ENCODE data around the gene TRAF3IP3. TPM values are rescaled to one million over a fixed set of nuclear protein-coding genes. Genes with fewer than 3 reads are reported as not detected.

The TRAF3IP3 gene
- total and polyA plus RNA-seq, 2 donors from 2014 or later = 3.6 to 16.4 TPM

GRCh38 chr1:209827384-209828262 lies 71.8 kb downstream of the TRAF3IP3 start, which contains the start of gene UTP25:
UTP25 (plus strand) TSS chr1:209827972; CDS start chr1:209828064, 92 bp downstream.
- peak; percentile 80 for TF ChIP-seq CTCF (IDR thresholded peaks at IDR 0.05; ENCODE audit: borderline replicate concordance, extremely low read depth, insufficient read depth)
- Histone ChIP-seq H3K27ac (ENCODE audit: low read depth in 2 of 2, low read length in 2 of 2) (peak within 1 kb of the TSS; percentile 46 to 62), H3K9ac (ENCODE audit: low read length in 3 of 3) (peak within 1 kb of the TSS in 2 of 3 donors; percentile 47 to 93), H3K9me3 (ENCODE audit: control insufficient read depth in 2 of 3, insufficient read depth in 1 of 3, low read length in 3 of 3) (no peaks in the 10 kb centered on the region), H3K4me1 (ENCODE audit: control insufficient read depth in 2 of 3, insufficient read depth in 2 of 3, low read depth in 1 of 3, low read length in 3 of 3) (peaks cover 0 to 5% (median 0%) of the 10 kb centered on the region in 3 donors), H3K36me3 (ENCODE audit: control insufficient read depth in 2 of 3, insufficient read depth in 3 of 3, low read length in 3 of 3) (peaks cover 2 to 8% (median 7%) of the 10 kb centered on the region in 3 donors), H3K4me3 (ENCODE audit: low read length in 3 of 3) (peak within 1 kb of the TSS; percentile 94 to 99 (median 98)), H3K27me3 (ENCODE audit: control insufficient read depth, insufficient read depth, low read length) (no peaks in the 10 kb centered on the region)
- intact Hi-C loops (cut with DNase I) = no loop called here
- DNase-seq = peak; percentile 94 to 98 (median 96)
- FAIRE-seq = no peak

GRCh38 chr1:209829716-209830115 lies 73.9 kb downstream of the TRAF3IP3 start:
- intact Hi-C loops (cut with DNase I) = no loop called here
- no peak for FAIRE-seq

GRCh38 chr1:209830722-209831121 lies 74.9 kb downstream of the TRAF3IP3 start:
- no peak for TF ChIP-seq CTCF (IDR thresholded peaks at IDR 0.05; ENCODE audit: borderline replicate concordance, extremely low read depth, insufficient read depth)

More at GRCh38 chr1:209829716-209830115, 73.9 kb downstream of the TRAF3IP3 start:
- Histone ChIP-seq H3K9ac (ENCODE audit: low read length in 3 of 3) (no peak overlapping the region), H3K27ac (ENCODE audit: low read depth in 2 of 2, low read length in 2 of 2) (no peak overlapping the region), H3K4me1 (ENCODE audit: control insufficient read depth in 2 of 3, insufficient read depth in 2 of 3, low read depth in 1 of 3, low read length in 3 of 3) (peaks cover 0 to 3% (median 0%) of the 10 kb centered on the region in 3 donors), H3K9me3 (ENCODE audit: control insufficient read depth in 2 of 3, insufficient read depth in 1 of 3, low read length in 3 of 3) (no peaks in the 10 kb centered on the region), H3K27me3 (ENCODE audit: control insufficient read depth, insufficient read depth, low read length) (no peaks in the 10 kb centered on the region), H3K36me3 (ENCODE audit: control insufficient read depth in 2 of 3, insufficient read depth in 3 of 3, low read length in 3 of 3) (peaks cover 6 to 28% (median 20%) of the 10 kb centered on the region in 3 donors), H3K4me3 (ENCODE audit: low read length in 3 of 3) (no peak overlapping the region)
- DNase-seq = no peak
- TF ChIP-seq CTCF (IDR thresholded peaks at IDR 0.05; ENCODE audit: borderline replicate concordance, extremely low read depth, insufficient read depth) = no peak

More at GRCh38 chr1:209830722-209831121, 74.9 kb downstream of the TRAF3IP3 start:
- no peak overlapping the region for H3K9ac ChIP-seq (ENCODE audit: low read length in 3 of 3)
- no peak for FAIRE-seq
- no peak overlapping the region for H3K27ac ChIP-seq (ENCODE audit: low read depth in 2 of 2, low read length in 2 of 2)
- H3K9me3 ChIP-seq (ENCODE audit: control insufficient read depth in 2 of 3, insufficient read depth in 1 of 3, low read length in 3 of 3) = no peaks in the 10 kb centered on the region
- H3K4me1 ChIP-seq (ENCODE audit: control insufficient read depth in 2 of 3, insufficient read depth in 2 of 3, low read depth in 1 of 3, low read length in 3 of 3) = peaks cover 0 to 3% (median 0%) of the 10 kb centered on the region in 3 donors
- H3K27me3 ChIP-seq (ENCODE audit: control insufficient read depth, insufficient read depth, low read length) = no peaks in the 10 kb centered on the region
- intact Hi-C loops (cut with DNase I) = no loop called here
- H3K4me3 ChIP-seq (ENCODE audit: low read length in 3 of 3) = no peak overlapping the region
- H3K36me3 ChIP-seq (ENCODE audit: control insufficient read depth in 2 of 3, insufficient read depth in 3 of 3, low read length in 3 of 3) = peaks cover 6 to 35% (median 25%) of the 10 kb centered on the region in 3 donors
- DNase-seq = no peak
